ENCODE data around the gene KCNIP3. TPM values are rescaled to one million over a fixed set of nuclear protein-coding genes. Genes with fewer than 3 reads are reported as not detected.

The KCNIP3 gene
- total and polyA plus RNA-seq, 9 of the 15 experiments (the other 6 are each of a cell fraction or from before 2014, with no cell fraction given): 0.04 TPM; not detected in 8

DNA sequence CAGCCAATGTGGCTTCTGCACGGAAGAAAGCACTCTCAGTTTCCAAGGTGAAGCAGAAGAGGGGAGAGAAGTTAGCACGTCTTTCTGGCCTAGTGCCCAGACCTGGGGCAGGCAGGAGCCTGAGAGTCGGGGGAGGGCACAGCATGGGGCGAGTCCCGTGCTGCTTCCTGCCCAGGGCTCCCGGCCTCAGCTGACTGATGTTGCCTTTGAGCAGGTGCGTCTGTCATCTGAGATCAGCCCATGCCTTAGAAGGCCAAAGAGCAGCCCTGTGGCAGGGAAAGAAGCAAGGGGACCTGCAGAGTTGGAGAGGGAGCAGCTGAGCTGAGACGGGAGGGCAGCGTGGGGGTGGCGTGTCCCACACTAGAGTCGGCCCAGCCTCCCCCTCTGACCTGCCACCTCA, 3.3 kb downstream of the KCNIP3 start (continued):
- no peak for TF ChIP-seq NBN (IDR thresholded peaks at IDR 0.05; ENCODE audit: low read depth)

GRCh38 chr2:95301186-95301585, 4.0 kb downstream of the KCNIP3 start:
- in situ Hi-C loops (cut with MboI): no loop called here
- FAIRE-seq (no peak), ATAC-seq (no peak), DNase-seq (ENCODE audit: extremely low read depth in 1 of 4, low spot score in 3 of 4) (no peak)
- Histone ChIP-seq H4K20me1 (replicated peaks; ENCODE audit: control insufficient read depth, insufficient read depth, low read length) (peaks cover 3% of the 10 kb centered on the region; the same call in 1 of the 2 replicates), H3K4me3 (no peak overlapping the region), H3K4me2 (ENCODE audit: insufficient read depth, low read length) (no peak overlapping the region), H3K79me2 (ENCODE audit: control insufficient read depth, insufficient read depth, low read length) (no peaks in the 10 kb centered on the region), H3K9ac (ENCODE audit: insufficient read depth in 1 of 2, low read depth in 2 of 2, low read length in 2 of 2) (no peak overlapping the region), H2AFZ (ENCODE audit: low read depth, low read length) (no peak overlapping the region), H3K27ac (ENCODE audit: extremely low read depth, low read depth, low read length) (no peak overlapping the region), H3K36me3 (ENCODE audit: control insufficient read depth, insufficient read depth, low read length) (no peaks in the 10 kb centered on the region), H3K9me3 (replicated peaks; ENCODE audit: control insufficient read depth, insufficient read depth, low read depth, low read length) (no peaks in the 10 kb centered on the region), H3K9me1 (ENCODE audit: control insufficient read depth, insufficient read depth, low read length) (no peaks in the 10 kb centered on the region), H3K4me1 (replicated peaks in 1 of 2; ENCODE audit: control insufficient read depth in 2 of 2, insufficient read depth in 2 of 2, low read length in 2 of 2) (no peaks in the 10 kb centered on the region; a peak in 2 of 5 replicates), H3K27me3 (ENCODE audit: control insufficient read depth in 2 of 2, insufficient read depth in 2 of 2, low read length in 2 of 2) (peaks cover 8 to 55% of the 10 kb centered on the region in 2 experiments)
- intact Hi-C loops (cut with micrococcal nuclease): no loop called here
- ChIA-PET CTCF (ENCODE audit: low intra/inter-chr PET ratio) (no interaction called here), POLR2A (no interaction called here)
- no TSS peak for BruUV-seq (replicated peaks)
- WGBS (ENCODE audit: insufficient coverage, low coverage, missing lambda C conversion rate): 3% methylated on average over 4 of the region's 4 CpGs
- no peak for TF ChIP-seq CEBPZ (IDR thresholded peaks at IDR 0.05; ENCODE audit: borderline replicate concordance, low read depth, low read length)
- TF ChIP-seq SMC3 (conservative IDR thresholded peaks at IDR 0.05; ENCODE audit: insufficient read depth, low read depth, low read length): no peak
- TF ChIP-seq TRIM24 (IDR thresholded peaks at IDR 0.05): no peak
- no peak for TF ChIP-seq TGIF2 (CRISPR knock-in tag; IDR thresholded peaks at IDR 0.05)
- TF ChIP-seq MTA3 (IDR thresholded peaks at IDR 0.05; ENCODE audit: borderline replicate concordance): no peak
- TF ChIP-seq, protein P1, sequence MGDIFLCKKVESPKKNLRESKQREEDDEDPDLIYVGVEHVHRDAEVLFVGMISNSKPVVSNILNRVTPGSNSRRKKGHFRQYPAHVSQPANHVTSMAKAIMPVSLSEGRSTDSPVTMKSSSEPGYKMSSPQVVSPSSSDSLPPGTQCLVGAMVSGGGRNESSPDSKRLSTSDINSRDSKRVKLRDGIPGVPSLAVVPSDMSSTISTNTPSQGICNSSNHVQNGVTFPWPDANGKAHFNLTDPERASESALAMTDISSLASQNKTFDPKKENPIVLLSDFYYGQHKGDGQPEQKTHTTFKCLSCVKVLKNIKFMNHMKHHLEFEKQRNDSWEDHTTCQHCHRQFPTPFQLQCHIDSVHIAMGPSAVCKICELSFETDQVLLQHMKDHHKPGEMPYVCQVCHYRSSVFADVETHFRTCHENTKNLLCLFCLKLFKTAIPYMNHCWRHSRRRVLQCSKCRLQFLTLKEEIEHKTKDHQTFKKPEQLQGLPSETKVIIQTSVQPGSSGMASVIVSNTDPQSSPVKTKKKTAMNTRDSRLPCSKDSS (IDR thresholded peaks at IDR 0.05; ENCODE audit: low read depth, partially characterized antibody): no peak
- no peak for TF ChIP-seq MCM3 (IDR thresholded peaks at IDR 0.05)
- no peak for TF ChIP-seq HMBOX1 (IDR thresholded peaks at IDR 0.05)
- TF ChIP-seq, protein P2, sequence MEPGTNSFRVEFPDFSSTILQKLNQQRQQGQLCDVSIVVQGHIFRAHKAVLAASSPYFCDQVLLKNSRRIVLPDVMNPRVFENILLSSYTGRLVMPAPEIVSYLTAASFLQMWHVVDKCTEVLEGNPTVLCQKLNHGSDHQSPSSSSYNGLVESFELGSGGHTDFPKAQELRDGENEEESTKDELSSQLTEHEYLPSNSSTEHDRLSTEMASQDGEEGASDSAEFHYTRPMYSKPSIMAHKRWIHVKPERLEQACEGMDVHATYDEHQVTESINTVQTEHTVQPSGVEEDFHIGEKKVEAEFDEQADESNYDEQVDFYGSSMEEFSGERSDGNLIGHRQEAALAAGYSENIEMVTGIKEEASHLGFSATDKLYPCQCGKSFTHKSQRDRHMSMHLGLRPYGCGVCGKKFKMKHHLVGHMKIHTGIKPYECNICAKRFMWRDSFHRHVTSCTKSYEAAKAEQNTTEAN (CRISPR knock-in tag; IDR thresholded peaks at IDR 0.05): no peak
- TF ChIP-seq BMI1 (IDR thresholded peaks at IDR 0.05; ENCODE audit: low read length): no peak
- no peak for TF ChIP-seq E2F8 (IDR thresholded peaks at IDR 0.05; ENCODE audit: low read depth, partially characterized antibody)

Measured in K562 (cell line).